GM23338 (cell line): ENCODE results near the gene BLTP3A. TPM values are rescaled to one million over a fixed set of nuclear protein-coding genes. Genes with fewer than 3 reads are reported as not detected.

Source experiments
- ATAC-seq: fragments of 200-7000 bp; cut with Tn5 transposase; 3 replicates; pipeline ENCODE4 v1.9.1; 2020
- DNase-seq: peaks from one replicate; pipeline ENCODE4 v3.0.0-alpha.2; 2015; ENCODE audit warnings: low spot score
- H2AFZ ChIP-seq: fragments of 200-600 bp; sonication (generic); 2 replicates; pipeline ENCODE4 v1.8.0; 2016; ENCODE audit warnings: antibody characterized with exemption, mild to moderate bottlenecking, moderate library complexity
- H3F3A ChIP-seq: fragments of 200-600 bp; sonication (generic); replicated peaks from 2 replicates; pipeline ENCODE4 v1.8.0; 2017; ENCODE audit warnings: antibody characterized with exemption, mixed run types, low read depth
- H3K27ac ChIP-seq: fragments of 200-600 bp; sonication (generic); 2 replicates; pipeline ENCODE4 v1.6.1; 2016; ENCODE audit warnings: low read depth
- H3K27me3 ChIP-seq: fragments of 200-600 bp; sonication (generic); 2 replicates; pipeline ENCODE4 v1.8.0; 2016; ENCODE audit warnings: mild to moderate bottlenecking, mixed run types, moderate library complexity; ENCODE audit not compliant: insufficient read depth
- H3K36me3 ChIP-seq: fragments of 200-600 bp; sonication (generic); 2 replicates; pipeline ENCODE4 v1.8.0; 2016; ENCODE audit warnings: mild to moderate bottlenecking; ENCODE audit not compliant: insufficient read depth
- H3K4me1 ChIP-seq: fragments of 200-600 bp; sonication (generic); 2 replicates; pipeline ENCODE4 v1.8.0; 2016; ENCODE audit warnings: mild to moderate bottlenecking, moderate library complexity; ENCODE audit not compliant: insufficient read depth
- H3K4me2 ChIP-seq: fragments of 200-600 bp; sonication (generic); 2 replicates; pipeline ENCODE4 v1.7.1; 2017; ENCODE audit warnings: mixed run types
- H3K4me3 ChIP-seq: fragments of 200-600 bp; sonication (generic); 2 replicates; pipeline ENCODE4 v1.6.1; 2016; ENCODE audit warnings: mixed run types
- H3K79me2 ChIP-seq: fragments of 200-600 bp; sonication (generic); replicated peaks from 2 replicates; pipeline ENCODE4 v1.8.0; 2017; ENCODE audit warnings: mild to moderate bottlenecking; ENCODE audit not compliant: insufficient read depth
- H3K9me2 ChIP-seq: fragments of 200-600 bp; sonication (generic); 2 replicates; pipeline ENCODE4 v1.8.0; 2017; ENCODE audit not compliant: insufficient read depth
- H4K20me1 ChIP-seq: fragments of 200-600 bp; sonication (generic); replicated peaks from 2 replicates; pipeline ENCODE4 v1.8.0; 2017; ENCODE audit warnings: mild to moderate bottlenecking; ENCODE audit not compliant: insufficient read depth
- H3K27ac Mint-ChIP-seq: 2 replicates; pipeline ENCODE4 v1.8.0; 2020; ENCODE audit warnings: inconsistent platforms, mild to moderate bottlenecking, moderate library complexity, mixed read lengths
- H3K27me3 Mint-ChIP-seq: 3 replicates; pipeline ENCODE4 v1.8.0; 2022; ENCODE audit warnings: low read depth, mild to moderate bottlenecking, moderate library complexity, mixed read lengths, inconsistent platforms; ENCODE audit not compliant: insufficient read depth, poor library complexity
- H3K36me3 Mint-ChIP-seq: 3 replicates; pipeline ENCODE4 v1.8.0; 2021; ENCODE audit warnings: low read depth, mild to moderate bottlenecking, inconsistent platforms, moderate library complexity, mixed read lengths
- H3K4me1 Mint-ChIP-seq: 3 replicates; pipeline ENCODE4 v1.8.0; 2020; ENCODE audit warnings: mild to moderate bottlenecking, inconsistent platforms, mixed read lengths
- H3K4me3 Mint-ChIP-seq: 3 replicates; pipeline ENCODE4 v1.8.0; 2021; ENCODE audit warnings: moderate library complexity, mild to moderate bottlenecking, inconsistent platforms, mixed read lengths
- H3K9me3 Mint-ChIP-seq: 3 replicates; pipeline ENCODE4 v1.8.0; 2020; ENCODE audit warnings: moderate library complexity, mild to moderate bottlenecking, inconsistent platforms, mixed read lengths
- CREB1 ChIP-seq: fragments of 250-450 bp; sonication (Bioruptor Pico); IDR thresholded peaks from 2 replicates; pipeline ENCODE4 v1.5.0; 2020; ENCODE audit warnings: low read depth, mild to moderate bottlenecking, moderate library complexity
- CTCF ChIP-seq, 2 experiments: fragments of 200-600 bp in 1 of 2; sonication (generic) in 1 of 2; conservative IDR thresholded peaks; 2 replicates each; pipeline versions ENCODE4 v1.5.1 to v1.6.1; 2016 to 2017; ENCODE audit warnings: antibody characterized with exemption in 2 of 2, low read depth in 2 of 2, mild to moderate bottlenecking in 2 of 2, moderate library complexity in 1 of 2
- ETS1 ChIP-seq: IDR thresholded peaks from 2 replicates; pipeline ENCODE4 v1.6.1; 2016; ENCODE audit warnings: antibody characterized with exemption
- EZH2 ChIP-seq: fragments of 200-600 bp; sonication (generic); IDR thresholded peaks from one replicate; pipeline ENCODE4 v1.8.0; 2017; ENCODE audit warnings: antibody characterized with exemption, mild to moderate bottlenecking, low read depth; ENCODE audit not compliant: unreplicated experiment
- EZH2phosphoT487 ChIP-seq: fragments of 200-600 bp; sonication (generic); IDR thresholded peaks from one replicate; pipeline ENCODE4 v1.8.1; 2018; ENCODE audit warnings: antibody characterized with exemption; ENCODE audit not compliant: unreplicated experiment
- JUNB ChIP-seq: IDR thresholded peaks from one replicate; pipeline ENCODE4 v1.6.1; 2016; ENCODE audit warnings: antibody characterized with exemption; ENCODE audit not compliant: unreplicated experiment
- NANOG ChIP-seq: IDR thresholded peaks from 2 replicates; pipeline ENCODE4 v1.6.1; 2016; ENCODE audit warnings: antibody characterized with exemption, borderline replicate concordance
- POLR2AphosphoS5 ChIP-seq: IDR thresholded peaks from 2 replicates; pipeline ENCODE4 v1.6.1; 2016; ENCODE audit warnings: antibody characterized with exemption, low read depth
- REST ChIP-seq: IDR thresholded peaks from one replicate; pipeline ENCODE4 v1.6.1; 2018; ENCODE audit warnings: antibody characterized with exemption; ENCODE audit not compliant: unreplicated experiment
- STAT1 ChIP-seq: IDR thresholded peaks from one replicate; pipeline ENCODE4 v1.6.1; 2016; ENCODE audit warnings: antibody characterized with exemption; ENCODE audit not compliant: unreplicated experiment
- ZNF114 ChIP-seq: fragments of 250-450 bp; sonication (Bioruptor Pico); IDR thresholded peaks from 2 replicates; pipeline ENCODE4 v1.5.0; 2020; ENCODE audit warnings: mild to moderate bottlenecking, moderate library complexity
- ZNF331 ChIP-seq: fragments of 250-450 bp; sonication (Bioruptor Pico); IDR thresholded peaks from 2 replicates; pipeline ENCODE4 v1.5.0; 2020; ENCODE audit warnings: low read depth, mild to moderate bottlenecking, moderate library complexity
- polyA plus RNA-seq: library from polyadenylated mRNA; unstranded; fragments of >200 nt; fragmentation: Nextera tagmentation; extraction: Ambion mirVana; gene quantifications from 2 replicates; pipeline ENCODE4 v1.2.1, GENCODE V29; 2016
- total RNA-seq: library from RNA; depleted of rRNA; stranded (reverse); fragments of >200 nt; shearing (Covaris generic); gene quantifications from 2 replicates; pipeline ENCODE4 v1.2.3, GENCODE V29; 2014
- TF ChIP-seq, protein P1 (sequence below): fragments of 250-450 bp; sonication (Bioruptor Pico); IDR thresholded peaks from 2 replicates; pipeline ENCODE4 v1.5.0; 2020; ENCODE audit warnings: mild to moderate bottlenecking, moderate library complexity

The BLTP3A gene
- total and polyA plus RNA-seq, 2 experiments from 2014 or later: 2.9 to 18.4 TPM

DNA sequence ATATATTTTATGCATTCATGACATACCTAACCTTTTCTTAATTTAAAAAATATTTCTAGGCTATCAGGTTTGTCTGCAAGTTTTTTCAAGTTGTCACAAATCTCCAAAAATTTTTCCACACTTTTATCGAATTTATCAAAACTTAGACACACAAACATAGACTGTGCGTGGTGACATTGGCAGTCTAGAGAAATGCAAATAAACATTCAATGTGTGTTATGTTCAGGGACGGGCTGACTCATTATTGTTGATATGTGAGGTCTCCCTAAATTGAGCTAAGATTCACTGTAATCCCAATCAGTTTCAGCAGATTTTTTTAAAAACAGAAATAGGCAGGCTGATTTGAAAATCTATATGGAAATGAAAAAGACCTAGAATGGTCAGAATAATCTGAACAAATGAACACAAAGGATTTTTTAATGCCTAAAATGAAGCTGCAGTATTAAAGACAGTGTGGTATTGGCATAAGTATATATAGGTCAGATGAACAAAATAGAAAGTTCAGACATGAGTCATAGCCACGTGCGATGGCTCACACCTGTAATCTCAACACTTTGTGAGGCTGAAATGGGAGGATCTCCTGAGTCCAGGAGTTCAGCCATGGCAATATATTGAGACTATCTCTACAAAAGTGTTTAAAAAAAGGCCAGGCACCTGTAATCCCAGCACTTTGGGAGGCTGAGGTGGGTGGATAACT, 19.2 kb downstream of the BLTP3A start:
- H3K27me3 ChIP-seq: no peaks in the 10 kb centered on the region
- no peaks in the 10 kb centered on the region for H3K9me2 ChIP-seq
- H2AFZ ChIP-seq: no peak overlapping the region
- H3K27ac Mint-ChIP-seq: no peak overlapping the region
- H3K9me3 Mint-ChIP-seq: no peaks in the 10 kb centered on the region
- no peak for DNase-seq
- H3K27me3 Mint-ChIP-seq: peaks cover 1% of the 10 kb centered on the region
- peaks cover 7% of the 10 kb centered on the region; the same call in 1 of the 2 replicates for H4K20me1 ChIP-seq
- H3K36me3 Mint-ChIP-seq: no peaks in the 10 kb centered on the region
- H3K4me2 ChIP-seq: no peak overlapping the region
- H3K4me3 Mint-ChIP-seq: no peak overlapping the region
- no peak overlapping the region for H3K4me3 ChIP-seq
- peaks cover 48% of the 10 kb centered on the region for H3K79me2 ChIP-seq
- H3K36me3 ChIP-seq: no peaks in the 10 kb centered on the region
- no peaks in the 10 kb centered on the region for H3K4me1 Mint-ChIP-seq
- H3K4me1 ChIP-seq: no peaks in the 10 kb centered on the region
- ATAC-seq: no peak
- no peaks in the 10 kb centered on the region for H3F3A ChIP-seq
- TF ChIP-seq CREB1 (CRISPR knock-in tag) (no peak), ZNF114 (no peak), POLR2AphosphoS5 (no peak), CTCF (conservative IDR thresholded peaks at IDR 0.05; ENCODE audit: low read depth in 2 of 2) (no peak), ETS1 (no peak), ZNF331 (CRISPR knock-in tag) (no peak), EZH2 (no peak), JUNB (no peak), REST (no peak), NANOG (no peak), EZH2phosphoT487 (no peak), STAT1 (no peak)
- TF ChIP-seq, protein P1, sequence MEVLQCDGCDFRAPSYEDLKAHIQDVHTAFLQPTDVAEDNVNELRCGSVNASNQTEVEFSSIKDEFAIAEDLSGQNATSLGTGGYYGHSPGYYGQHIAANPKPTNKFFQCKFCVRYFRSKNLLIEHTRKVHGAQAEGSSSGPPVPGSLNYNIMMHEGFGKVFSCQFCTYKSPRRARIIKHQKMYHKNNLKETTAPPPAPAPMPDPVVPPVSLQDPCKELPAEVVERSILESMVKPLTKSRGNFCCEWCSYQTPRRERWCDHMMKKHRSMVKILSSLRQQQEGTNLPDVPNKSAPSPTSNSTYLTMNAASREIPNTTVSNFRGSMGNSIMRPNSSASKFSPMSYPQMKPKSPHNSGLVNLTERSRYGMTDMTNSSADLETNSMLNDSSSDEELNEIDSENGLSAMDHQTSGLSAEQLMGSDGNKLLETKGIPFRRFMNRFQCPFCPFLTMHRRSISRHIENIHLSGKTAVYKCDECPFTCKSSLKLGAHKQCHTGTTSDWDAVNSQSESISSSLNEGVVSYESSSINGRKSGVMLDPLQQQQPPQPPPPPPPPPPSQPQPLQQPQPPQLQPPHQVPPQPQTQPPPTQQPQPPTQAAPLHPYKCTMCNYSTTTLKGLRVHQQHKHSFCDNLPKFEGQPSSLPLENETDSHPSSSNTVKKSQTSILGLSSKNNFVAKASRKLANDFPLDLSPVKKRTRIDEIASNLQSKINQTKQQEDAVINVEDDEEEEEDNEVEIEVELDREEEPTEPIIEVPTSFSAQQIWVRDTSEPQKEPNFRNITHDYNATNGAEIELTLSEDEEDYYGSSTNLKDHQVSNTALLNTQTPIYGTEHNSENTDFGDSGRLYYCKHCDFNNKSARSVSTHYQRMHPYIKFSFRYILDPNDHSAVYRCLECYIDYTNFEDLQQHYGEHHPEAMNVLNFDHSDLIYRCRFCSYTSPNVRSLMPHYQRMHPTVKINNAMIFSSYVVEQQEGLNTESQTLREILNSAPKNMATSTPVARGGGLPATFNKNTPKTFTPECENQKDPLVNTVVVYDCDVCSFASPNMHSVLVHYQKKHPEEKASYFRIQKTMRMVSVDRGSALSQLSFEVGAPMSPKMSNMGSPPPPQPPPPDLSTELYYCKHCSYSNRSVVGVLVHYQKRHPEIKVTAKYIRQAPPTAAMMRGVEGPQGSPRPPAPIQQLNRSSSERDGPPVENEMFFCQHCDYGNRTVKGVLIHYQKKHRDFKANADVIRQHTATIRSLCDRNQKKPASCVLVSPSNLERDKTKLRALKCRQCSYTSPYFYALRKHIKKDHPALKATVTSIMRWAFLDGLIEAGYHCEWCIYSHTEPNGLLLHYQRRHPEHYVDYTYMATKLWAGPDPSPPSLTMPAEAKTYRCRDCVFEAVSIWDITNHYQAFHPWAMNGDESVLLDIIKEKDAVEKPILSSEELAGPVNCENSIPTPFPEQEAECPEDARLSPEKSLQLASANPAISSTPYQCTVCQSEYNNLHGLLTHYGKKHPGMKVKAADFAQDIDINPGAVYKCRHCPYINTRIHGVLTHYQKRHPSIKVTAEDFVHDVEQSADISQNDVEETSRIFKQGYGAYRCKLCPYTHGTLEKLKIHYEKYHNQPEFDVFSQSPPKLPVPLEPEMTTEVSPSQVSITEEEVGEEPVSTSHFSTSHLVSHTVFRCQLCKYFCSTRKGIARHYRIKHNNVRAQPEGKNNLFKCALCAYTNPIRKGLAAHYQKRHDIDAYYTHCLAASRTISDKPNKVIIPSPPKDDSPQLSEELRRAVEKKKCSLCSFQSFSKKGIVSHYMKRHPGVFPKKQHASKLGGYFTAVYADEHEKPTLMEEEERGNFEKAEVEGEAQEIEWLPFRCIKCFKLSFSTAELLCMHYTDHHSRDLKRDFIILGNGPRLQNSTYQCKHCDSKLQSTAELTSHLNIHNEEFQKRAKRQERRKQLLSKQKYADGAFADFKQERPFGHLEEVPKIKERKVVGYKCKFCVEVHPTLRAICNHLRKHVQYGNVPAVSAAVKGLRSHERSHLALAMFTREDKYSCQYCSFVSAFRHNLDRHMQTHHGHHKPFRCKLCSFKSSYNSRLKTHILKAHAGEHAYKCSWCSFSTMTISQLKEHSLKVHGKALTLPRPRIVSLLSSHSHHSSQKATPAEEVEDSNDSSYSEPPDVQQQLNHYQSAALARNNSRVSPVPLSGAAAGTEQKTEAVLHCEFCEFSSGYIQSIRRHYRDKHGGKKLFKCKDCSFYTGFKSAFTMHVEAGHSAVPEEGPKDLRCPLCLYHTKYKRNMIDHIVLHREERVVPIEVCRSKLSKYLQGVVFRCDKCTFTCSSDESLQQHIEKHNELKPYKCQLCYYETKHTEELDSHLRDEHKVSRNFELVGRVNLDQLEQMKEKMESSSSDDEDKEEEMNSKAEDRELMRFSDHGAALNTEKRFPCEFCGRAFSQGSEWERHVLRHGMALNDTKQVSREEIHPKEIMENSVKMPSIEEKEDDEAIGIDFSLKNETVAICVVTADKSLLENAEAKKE (CRISPR knock-in tag): no peak
- H3K27ac ChIP-seq: no peak overlapping the region
